ENCODE data around the gene BHLHE41.

DNA sequence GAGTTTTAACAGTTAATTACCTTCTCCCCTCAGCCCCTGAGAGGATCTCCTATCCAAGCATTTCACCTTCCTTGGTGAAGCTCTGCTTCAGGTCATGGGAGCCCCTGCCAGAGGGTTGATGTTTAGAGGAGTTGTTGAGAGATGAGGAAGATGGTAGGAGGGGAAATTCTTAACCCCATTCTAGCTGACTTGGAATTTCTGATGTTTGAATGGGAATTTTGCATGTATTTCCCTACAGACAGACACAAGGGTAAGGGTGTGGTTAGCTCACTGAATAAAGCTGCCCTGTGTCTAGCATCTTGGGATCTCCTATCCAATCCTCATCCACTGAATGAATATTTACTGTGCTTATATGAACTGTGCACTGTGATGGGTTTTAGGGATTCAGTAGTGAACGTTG lies 7.1 kb upstream of the BHLHE41 start:
- TF ChIP-seq, protein P1, sequence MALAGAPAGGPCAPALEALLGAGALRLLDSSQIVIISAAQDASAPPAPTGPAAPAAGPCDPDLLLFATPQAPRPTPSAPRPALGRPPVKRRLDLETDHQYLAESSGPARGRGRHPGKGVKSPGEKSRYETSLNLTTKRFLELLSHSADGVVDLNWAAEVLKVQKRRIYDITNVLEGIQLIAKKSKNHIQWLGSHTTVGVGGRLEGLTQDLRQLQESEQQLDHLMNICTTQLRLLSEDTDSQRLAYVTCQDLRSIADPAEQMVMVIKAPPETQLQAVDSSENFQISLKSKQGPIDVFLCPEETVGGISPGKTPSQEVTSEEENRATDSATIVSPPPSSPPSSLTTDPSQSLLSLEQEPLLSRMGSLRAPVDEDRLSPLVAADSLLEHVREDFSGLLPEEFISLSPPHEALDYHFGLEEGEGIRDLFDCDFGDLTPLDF (CRISPR knock-in tag; IDR thresholded peaks at IDR 0.05), result no peak
- TF ChIP-seq, protein P2, sequence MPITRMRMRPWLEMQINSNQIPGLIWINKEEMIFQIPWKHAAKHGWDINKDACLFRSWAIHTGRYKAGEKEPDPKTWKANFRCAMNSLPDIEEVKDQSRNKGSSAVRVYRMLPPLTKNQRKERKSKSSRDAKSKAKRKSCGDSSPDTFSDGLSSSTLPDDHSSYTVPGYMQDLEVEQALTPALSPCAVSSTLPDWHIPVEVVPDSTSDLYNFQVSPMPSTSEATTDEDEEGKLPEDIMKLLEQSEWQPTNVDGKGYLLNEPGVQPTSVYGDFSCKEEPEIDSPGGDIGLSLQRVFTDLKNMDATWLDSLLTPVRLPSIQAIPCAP (CRISPR knock-in tag; IDR thresholded peaks at IDR 0.05), result no peak
- TF ChIP-seq, protein P3, sequence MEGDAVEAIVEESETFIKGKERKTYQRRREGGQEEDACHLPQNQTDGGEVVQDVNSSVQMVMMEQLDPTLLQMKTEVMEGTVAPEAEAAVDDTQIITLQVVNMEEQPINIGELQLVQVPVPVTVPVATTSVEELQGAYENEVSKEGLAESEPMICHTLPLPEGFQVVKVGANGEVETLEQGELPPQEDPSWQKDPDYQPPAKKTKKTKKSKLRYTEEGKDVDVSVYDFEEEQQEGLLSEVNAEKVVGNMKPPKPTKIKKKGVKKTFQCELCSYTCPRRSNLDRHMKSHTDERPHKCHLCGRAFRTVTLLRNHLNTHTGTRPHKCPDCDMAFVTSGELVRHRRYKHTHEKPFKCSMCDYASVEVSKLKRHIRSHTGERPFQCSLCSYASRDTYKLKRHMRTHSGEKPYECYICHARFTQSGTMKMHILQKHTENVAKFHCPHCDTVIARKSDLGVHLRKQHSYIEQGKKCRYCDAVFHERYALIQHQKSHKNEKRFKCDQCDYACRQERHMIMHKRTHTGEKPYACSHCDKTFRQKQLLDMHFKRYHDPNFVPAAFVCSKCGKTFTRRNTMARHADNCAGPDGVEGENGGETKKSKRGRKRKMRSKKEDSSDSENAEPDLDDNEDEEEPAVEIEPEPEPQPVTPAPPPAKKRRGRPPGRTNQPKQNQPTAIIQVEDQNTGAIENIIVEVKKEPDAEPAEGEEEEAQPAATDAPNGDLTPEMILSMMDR (IDR thresholded peaks at IDR 0.05), result no peak

All from WTC11 (cell line).